GM12878 (cell line): Measurements from ENCODE around the gene ITLN1. TPM values are rescaled to one million over a fixed set of nuclear protein-coding genes. Genes with fewer than 3 reads are reported as not detected.
A peak's percentile ranks its signal among the peaks of the same experiment; 100 is the strongest.

ENCODE experiments used
- ATAC-seq: fragments of 200-7000 bp; cut with Tn5 transposase; 3 replicates; pipeline ENCODE4 v1.9.1; 2020; ENCODE audit warnings: mild to moderate bottlenecking, moderate library complexity
- BruUV-seq: library from RNA; stranded (reverse); fragments of 400-500 nt; replicated peaks from 2 replicates; lab custom pipeline; 2021; lab: Mats Ljungman, UMichigan
- CTCF ChIA-PET: fragments of 300-600 bp; sonication (Branson Sonifier 250); formaldehyde crosslinking; extraction: SDS; loops from one replicate; lab custom pipeline; 2021; ENCODE audit warnings: inconsistent platforms; lab: Yijun Ruan, JAX
- POLR2A ChIA-PET: fragments of 350-600 bp; formaldehyde crosslinking; extraction: SDS; loops from one replicate; lab custom pipeline; 2021; ENCODE audit warnings: inconsistent platforms; lab: Charles Lee
- RAD21 ChIA-PET: fragments of 300-600 bp; sonication (Branson Sonifier 250); formaldehyde crosslinking; loops from one replicate; lab custom pipeline; 2023; ENCODE audit warnings: antibody characterized with exemption; ENCODE audit not compliant: unreplicated experiment; lab: Charles Lee
- SMC1A ChIA-PET: fragments of 300-600 bp; sonication (Branson Sonifier 250); formaldehyde crosslinking; loops from one replicate; lab custom pipeline; 2023; ENCODE audit not compliant: unreplicated experiment, uncharacterized antibody; lab: Charles Lee
- DNase-seq: peaks from one replicate; pipeline ENCODE4 v3.0.0-alpha.2; 2011; ENCODE audit warnings: low read depth, low spot score
- FAIRE-seq: peaks from 3 replicates; lab custom pipeline; 2011; peaks lifted over from hg19 to GRCh38; lab: Jason Lieb, UNC
- H2AFZ ChIP-seq: 2 replicates; pipeline ENCODE4 v1.6.0; 2011; ENCODE audit warnings: low read depth, low read length, control low read depth; ENCODE audit not compliant: control insufficient read depth
- H3K27ac ChIP-seq: 2 replicates; pipeline ENCODE4 v1.5.1; 2011; ENCODE audit warnings: control low read depth; ENCODE audit not compliant: control insufficient read depth, insufficient read depth
- H3K27me3 ChIP-seq, 2 experiments: replicated peaks in 1 of 2; 2 replicates each; pipeline versions ENCODE4 v1.6.0 to v1.6.1; 2011; ENCODE audit warnings: low read length in 1 of 2; ENCODE audit not compliant: control insufficient read depth in 2 of 2, insufficient read depth in 2 of 2
- H3K36me3 ChIP-seq, 2 experiments: 2 replicates each; pipeline ENCODE4 v1.5.1; 2011; ENCODE audit warnings: low read length in 1 of 2; ENCODE audit not compliant: control insufficient read depth in 2 of 2, insufficient read depth in 2 of 2
- H3K4me1 ChIP-seq: 2 replicates; pipeline ENCODE4 v1.6.1; 2011; ENCODE audit warnings: mild to moderate bottlenecking, low read length, moderate library complexity, mixed read lengths; ENCODE audit not compliant: control insufficient read depth, insufficient read depth
- H3K4me2 ChIP-seq: 2 replicates; pipeline ENCODE4 v1.6.0; 2011; ENCODE audit warnings: control low read depth; ENCODE audit not compliant: control insufficient read depth, insufficient read depth
- H3K4me3 ChIP-seq: fragments of 200-600 bp; sonication (generic); 2 replicates; pipeline ENCODE4 v1.5.1; 2016
- H3K79me2 ChIP-seq: 2 replicates; pipeline ENCODE4 v1.6.0; 2011; ENCODE audit warnings: low read length; ENCODE audit not compliant: control insufficient read depth, insufficient read depth
- H3K9ac ChIP-seq: 2 replicates; pipeline ENCODE4 v1.8.0; 2011; ENCODE audit warnings: low read length, control low read depth, mixed read lengths; ENCODE audit not compliant: control insufficient read depth, insufficient read depth
- H3K9me3 ChIP-seq: replicated peaks from 3 replicates; pipeline ENCODE4 v1.5.1; 2011; ENCODE audit warnings: mild to moderate bottlenecking, low read length; ENCODE audit not compliant: control insufficient read depth, insufficient read depth
- H4K20me1 ChIP-seq: 2 replicates; pipeline ENCODE4 v1.6.0; 2011; ENCODE audit not compliant: control insufficient read depth, insufficient read depth
- BCLAF1 ChIP-seq: fragments of 450-650 bp; IDR thresholded peaks from 2 replicates; pipeline ENCODE4 v1.6.1; 2017; ENCODE audit warnings: antibody characterized with exemption, mild to moderate bottlenecking, moderate library complexity
- MEF2A ChIP-seq: IDR thresholded peaks from 2 replicates; pipeline ENCODE4 v1.6.1; 2011; ENCODE audit warnings: low read depth, mild to moderate bottlenecking, low read length, moderate library complexity; ENCODE audit not compliant: insufficient read depth
- RAD51 ChIP-seq: fragments of 450-650 bp; IDR thresholded peaks from 2 replicates; pipeline ENCODE4 v1.6.1; 2016; ENCODE audit warnings: moderate library complexity, mild to moderate bottlenecking, inconsistent platforms
- RB1 ChIP-seq: fragments of 450-650 bp; formaldehyde crosslinking; IDR thresholded peaks from 2 replicates; pipeline ENCODE4 v1.6.1; 2017; ENCODE audit warnings: mild to moderate bottlenecking, borderline replicate concordance
- SPI1 ChIP-seq: IDR thresholded peaks from 2 replicates; pipeline ENCODE4 v1.6.1; 2011; ENCODE audit warnings: low read depth, mild to moderate bottlenecking, low read length, moderate library complexity, borderline replicate concordance; ENCODE audit not compliant: insufficient read depth
- YY1 ChIP-seq: IDR thresholded peaks from 2 replicates; pipeline ENCODE4 v1.6.1; 2011; ENCODE audit warnings: low read depth, mild to moderate bottlenecking, low read length
- WGBS: methylation state at CpG from one replicate; pipeline ENCODE4 v1.1.6; 2016; ENCODE audit warnings: low lambda C conversion rate; ENCODE audit not compliant: insufficient replicate concordance, insufficient coverage; ENCODE audit errors: missing lambda C conversion rate; 5-methylcytosine and 5-hydroxymethylcytosine counted together
- in situ Hi-C: fragments of 300-500 bp; cut with MboI; formaldehyde crosslinking; loops from 9 replicates; pipeline ENCODE4 v1.14.3; 2018; ENCODE audit warnings: mixed read lengths
- intact Hi-C: fragments of 100-400 bp; cut with micrococcal nuclease; formaldehyde crosslinking; loops from one replicate; pipeline ENCODE4 v1.14.2; 2022; ENCODE audit not compliant: unreplicated experiment
- polyA plus RNA-seq, 11 experiments: library from polyadenylated mRNA; depleted of rRNA in 4 of 11; unstranded in 6 of 11; stranded (reverse) in 5 of 11; fragments of >200 nt; fragmentation: Nextera tagmentation in 4 of 11; fragmentation: Illumina TruSeq in 1 of 11; extraction: Ambion mirVana in 4 of 11; extraction: Trizol in 1 of 11; gene quantifications; 1 replicate in 1 of 11; 2 replicates in 10 of 11; pipeline versions ENCODE4 v1.2.1 to v1.2.3, GENCODE V29; 2011 to 2016; ENCODE audit warnings: inconsistent platforms in 2 of 11, missing spikeins in 2 of 11, low read depth in 1 of 11
- total RNA-seq, 4 experiments: library from RNA; depleted of rRNA in 3 of 4; stranded (reverse); fragments of >200 nt in 3 of 4; fragmentation: Illumina TruSeq in 1 of 4; extraction: Trizol in 1 of 4; gene quantifications; 2 replicates each; pipeline versions ENCODE4 v1.2.1 to v1.2.3, GENCODE V29; 2013 to 2021

The ITLN1 gene
- total and polyA plus RNA-seq, 10 of the 15 experiments (the other 5 are each of a cell fraction or from before 2014, with no cell fraction given) = not detected

GRCh38 chr1:160874935-160875334 is 10.0 kb downstream of the ITLN1 start:
- Histone ChIP-seq H4K20me1 (no peaks in the 10 kb centered on the region), H2AFZ (no peak overlapping the region), H3K4me1 (no peaks in the 10 kb centered on the region), H3K27ac (no peak overlapping the region), H3K9me3 (no peaks in the 10 kb centered on the region), H3K9ac (no peak overlapping the region), H3K4me2 (no peak overlapping the region), H3K36me3 (no peaks in the 10 kb centered on the region), H3K27me3 (no peaks in the 10 kb centered on the region), H3K4me3 (no peak overlapping the region), H3K79me2 (no peaks in the 10 kb centered on the region)
- RAD21 ChIA-PET = interaction anchor here (1.8 to 2.0 kb wide), 2 partner anchors 10 to 97 kb away, joined by 5 to 11 read pairs; no protein-coding TSS in a partner anchor
- no peak for FAIRE-seq
- CTCF ChIA-PET = interaction anchor here (0.8 to 2.7 kb wide), 6 partner anchors 11 to 79 kb away, joined by 3 to 10 read pairs (median 5); partner anchors contain the start of genes CD244 and ITLN2
- 37% methylated on average over 3 of the region's 3 CpGs for WGBS
- TF ChIP-seq RAD51 (no peak), YY1 (no peak)
- intact Hi-C loops (no loop called here), in situ Hi-C loops (no loop called here)
- ATAC-seq = peak; percentile 75
- no peak for DNase-seq
- SMC1A ChIA-PET = interaction anchor here (0.6 to 2.8 kb wide), 8 partner anchors 8 to 210 kb away, joined by 3 to 25 read pairs (median 4); partner anchors contain the start of gene CD244
- POLR2A ChIA-PET = interaction anchor here (1.6 kb wide), 1 partner anchor 9 kb away, joined by 4 read pairs; no protein-coding TSS in a partner anchor
- no TSS peak for BruUV-seq

GRCh38 chr1:160868141-160868540 is 16.8 kb downstream of the ITLN1 start:
- no peak for DNase-seq
- peaks cover 5% of the 10 kb centered on the region for H3K4me1 ChIP-seq
- CTCF ChIA-PET = interaction anchor here (1.1 to 1.8 kb wide), 3 partner anchors 9 to 91 kb away, joined by 3 to 10 read pairs (median 6); no protein-coding TSS in a partner anchor
- H3K9me3 ChIP-seq = no peaks in the 10 kb centered on the region
- WGBS = 31% methylated on average over 3 of the region's 3 CpGs
- H3K4me3 ChIP-seq = no peak overlapping the region
- intact Hi-C loops (no loop called here), in situ Hi-C loops (no loop called here)
- no TSS peak for BruUV-seq
- SMC1A ChIA-PET = interaction anchor here (1.7 to 2.2 kb wide), 5 partner anchors 10 to 84 kb away, joined by 5 to 14 read pairs (median 7); no protein-coding TSS in a partner anchor
- no peak overlapping the region for H2AFZ ChIP-seq
- ATAC-seq = 0 out of 3 replicates have a peak, but pooled peaks have one; percentile 16
- H4K20me1 ChIP-seq = no peaks in the 10 kb centered on the region
- H3K9ac ChIP-seq = no peak overlapping the region
- H3K27me3 ChIP-seq = no peaks in the 10 kb centered on the region
- TF ChIP-seq SPI1 (0 out of 2 replicates have a peak, but pooled peaks have one; percentile 12), MEF2A (no peak), BCLAF1 (no peak), RB1 (no peak)
- RAD21 ChIA-PET = interaction anchor here (1.7 kb wide), 1 partner anchor 32 kb away, joined by 4 read pairs; no protein-coding TSS in a partner anchor
- H3K36me3 ChIP-seq = no peaks in the 10 kb centered on the region
- H3K79me2 ChIP-seq = no peaks in the 10 kb centered on the region
- H3K4me2 ChIP-seq = no peak overlapping the region
- H3K27ac ChIP-seq = no peak overlapping the region
- POLR2A ChIA-PET = no interaction called here
- no peak for FAIRE-seq
